HG02763 (cell line): ENCODE results near the gene CUTC.

ENCODE experiments used
- ATAC-seq: cut with Tn5 transposase; IDR thresholded peaks from one replicate; pipeline ENCODE4 v1.9.1; 2021; ENCODE audit warnings: mild to moderate bottlenecking, moderate library complexity; ENCODE audit not compliant: unreplicated experiment

CUTC gene

GRCh38 chr10:99781734-99782429 lies 49.8 kb downstream of the CUTC start:
- ATAC-seq: no peak

- no peak for ATAC-seq
These were observed 50.6 kb downstream of the CUTC start, which contains the start of gene ABCC2 for GRCh38 chr10:99782447-99783286. ABCC2 (plus strand) TSS chr10:99782640; CDS start chr10:99782845, 205 bp downstream.

- ATAC-seq: no peak
These were observed 52.1 kb downstream of the CUTC start for GRCh38 chr10:99784016-99784726.

GRCh38 chr10:99784727-99785441 lies 52.9 kb downstream of the CUTC start:
- no peak for ATAC-seq

- ATAC-seq: no peak
These were observed 53.6 kb downstream of the CUTC start for GRCh38 chr10:99785646-99786045.

GRCh38 chr10:99787311-99787710 lies 55.3 kb downstream of the CUTC start:
- no peak for ATAC-seq

- no peak for ATAC-seq
These were observed 55.9 kb downstream of the CUTC start for GRCh38 chr10:99787782-99788445.

- ATAC-seq: no peak
These were observed 56.7 kb downstream of the CUTC start for GRCh38 chr10:99788598-99789256.

- no peak for ATAC-seq
These were observed 59.8 kb downstream of the CUTC start for GRCh38 chr10:99791831-99792230.

GRCh38 chr10:99793819-99794218 lies 61.8 kb downstream of the CUTC start:
- no peak for ATAC-seq

GRCh38 chr10:99796928-99797327 lies 64.9 kb downstream of the CUTC start:
- no peak for ATAC-seq

GRCh38 chr10:99798031-99798430 lies 66.0 kb downstream of the CUTC start:
- no peak for ATAC-seq

- ATAC-seq: no peak
These were observed 66.9 kb downstream of the CUTC start for GRCh38 chr10:99798920-99799319.

GRCh38 chr10:99799613-99800012 lies 67.6 kb downstream of the CUTC start:
- ATAC-seq: no peak

- no peak for ATAC-seq
These were observed 72.4 kb downstream of the CUTC start for GRCh38 chr10:99804471-99804870.

GRCh38 chr10:99805190-99805589 lies 73.2 kb downstream of the CUTC start:
- ATAC-seq: no peak
